Prostate gland (tissue), 2 donors: ENCODE data around the gene NR1I3. TPM values are rescaled to one million over a fixed set of nuclear protein-coding genes. Genes with fewer than 3 reads are reported as not detected.
"Not testable (repeated sequence)": the region's sequence is repeated elsewhere in the genome, so short reads cannot be mapped to it uniquely, and the experiment has no call there.

Experiments
- DNase-seq: peaks from one replicate; pipeline ENCODE4 v3.0.0-alpha.2; 2019; ENCODE audit warnings: low spot score
- H3K27ac ChIP-seq, 2 donors: fragments of 200-600 bp; sonication (generic); 2 replicates each; pipeline ENCODE4 v1.5.1; 2017 to 2019
- H3K27me3 ChIP-seq: fragments of 200-600 bp; sonication (generic); replicated peaks from 2 replicates; pipeline ENCODE4 v1.5.1; 2019; ENCODE audit not compliant: insufficient read depth
- H3K36me3 ChIP-seq, 2 donors: fragments of 200-600 bp; sonication (generic); 1 replicate in 1 of 2; 2 replicates in 1 of 2; pipeline versions ENCODE4 v1.5.1 to v1.8.1; 2017 to 2019
- H3K4me1 ChIP-seq: fragments of 200-600 bp; sonication (generic); replicated peaks from 2 replicates; pipeline ENCODE4 v1.5.1; 2019
- H3K4me3 ChIP-seq, 2 donors: fragments of 200-600 bp; sonication (generic); 2 replicates each; pipeline ENCODE4 v1.5.1; 2017 to 2019
- H3K9me3 ChIP-seq: fragments of 200-600 bp; sonication (generic); 2 replicates; pipeline ENCODE4 v1.5.1; 2017
- CTCF ChIP-seq, 4 experiments: fragments of 200-600 bp in 2 of 4; fragments of 450-650 bp in 2 of 4; sonication (generic) in 2 of 4; IDR thresholded peaks; 1 replicate in 3 of 4; 2 replicates in 1 of 4; pipeline ENCODE4 v1.5.1; 2016 to 2019; ENCODE audit warnings: antibody characterized with exemption in 4 of 4, mild to moderate bottlenecking in 2 of 4, moderate library complexity in 2 of 4
- POLR2A ChIP-seq: fragments of 450-650 bp; IDR thresholded peaks from one replicate; pipeline ENCODE4 v1.6.1; 2016; ENCODE audit warnings: antibody characterized with exemption, mild to moderate bottlenecking
- POLR2AphosphoS5 ChIP-seq: sonication (generic); formaldehyde crosslinking; IDR thresholded peaks from one replicate; pipeline ENCODE4 v1.6.1; 2017; ENCODE audit warnings: antibody characterized with exemption
- whole genome bisulfite sequencing: methylation state at CpG from one replicate; pipeline ENCODE4 v1.1.5; 2018; 5-methylcytosine and 5-hydroxymethylcytosine counted together
- intact Hi-C: fragments of 100-400 bp; cut with DNase I; formaldehyde crosslinking; loops from one replicate; pipeline ENCODE4 v1.14.2; 2022
- total RNA-seq, 2 donors: library from RNA; depleted of rRNA; stranded (reverse); fragments of >200 nt; gene quantifications; one replicate each; pipeline ENCODE4 v1.1.0, GENCODE V29; 2016

NR1I3 gene
- total RNA-seq, 2 donors from 2014 or later: not detected

- no peak for TF ChIP-seq CTCF (IDR thresholded peaks at IDR 0.05)
- TF ChIP-seq POLR2A: no peak
- no peak for TF ChIP-seq POLR2AphosphoS5
- intact Hi-C loops: loop anchor here (2.0 to 5.0 kb wide), 2 partner anchors 141 to 156 kb away; partner anchors contain the start of gene CFAP126
- Histone ChIP-seq H3K4me1 (peaks cover 4% of the 10 kb centered on the region), H3K9me3 (no peaks in the 10 kb centered on the region), H3K27me3 (no peaks in the 10 kb centered on the region), H3K36me3 (peaks cover 0 to 3% of the 10 kb centered on the region in 2 donors), H3K4me3 (peak overlapping the region in 1 of 2 donors; percentile 57), H3K27ac (no peak overlapping the region)
- no peak for DNase-seq
- 59% methylated on average over 3 of the region's 3 CpGs for WGBS
Measured at GRCh38 chr1:161226759-161227158, 11.2 kb downstream of the NR1I3 start.

GRCh38 chr1:161226320-161226711 is 11.7 kb downstream of the NR1I3 start:
- H3K36me3 ChIP-seq: peaks cover 0 to 3% of the 10 kb centered on the region in 2 donors
- peak overlapping the region; percentile 57 to 58 for H3K4me3 ChIP-seq
- peaks cover 4% of the 10 kb centered on the region for H3K4me1 ChIP-seq
- no peaks in the 10 kb centered on the region for H3K9me3 ChIP-seq
- WGBS: 7% methylated on average over 15 of the region's 15 CpGs
- DNase-seq: no peak
- H3K27ac ChIP-seq: peak overlapping the region; percentile 58 to 67
- intact Hi-C loops: loop anchor here (2.0 to 5.0 kb wide), 2 partner anchors 141 to 156 kb away; partner anchors contain the start of gene CFAP126
- H3K27me3 ChIP-seq: no peaks in the 10 kb centered on the region
- TF ChIP-seq POLR2AphosphoS5 (no peak), POLR2A (no peak), CTCF (IDR thresholded peaks at IDR 0.05) (no peak)

- intact Hi-C loops: loop anchor here (2.0 to 5.0 kb wide), 2 partner anchors 142 to 157 kb away; partner anchors contain the start of gene CFAP126
- Histone ChIP-seq H3K27ac (peak within 1 kb of the TSS; percentile 58 to 67), H3K4me1 (peaks cover 4% of the 10 kb centered on the region), H3K4me3 (peak within 1 kb of the TSS; percentile 57 to 58), H3K36me3 (peaks cover 0 to 3% of the 10 kb centered on the region in 2 donors), H3K9me3 (no peaks in the 10 kb centered on the region), H3K27me3 (no peaks in the 10 kb centered on the region)
- 11% methylated on average over 16 of the region's 16 CpGs for WGBS
- TF ChIP-seq POLR2A (peak; percentile 14), POLR2AphosphoS5 (peak; percentile 87), CTCF (IDR thresholded peaks at IDR 0.05) (peak in 3 of 4 experiments; percentile 31 to 49 (median 47))
- DNase-seq: peak; percentile 85
Measured at GRCh38 chr1:161225534-161226319, 12.3 kb downstream of the NR1I3 start, which contains the start of gene TOMM40L. Gene TOMM40L (plus strand): TSS chr1:161226060. CDS start chr1:161226490, 430 bp downstream.

GRCh38 chr1:161225178-161225533 is 12.8 kb downstream of the NR1I3 start:
- Histone ChIP-seq H3K36me3 (peaks cover 0 to 3% of the 10 kb centered on the region in 2 donors), H3K27me3 (no peaks in the 10 kb centered on the region), H3K4me3 (no peak overlapping the region), H3K27ac (no peak overlapping the region), H3K4me1 (peaks cover 4% of the 10 kb centered on the region), H3K9me3 (no peaks in the 10 kb centered on the region)
- no peak for DNase-seq
- TF ChIP-seq CTCF (IDR thresholded peaks at IDR 0.05) (no peak), POLR2AphosphoS5 (no peak), POLR2A (no peak)
- 78% methylated on average over 7 of the region's 7 CpGs for WGBS
- intact Hi-C loops: loop anchor here (5.0 kb wide), 1 partner anchor 142 kb away; the partner anchor contains the start of gene CFAP126

GRCh38 chr1:161224695-161225087 is 13.3 kb downstream of the NR1I3 start:
- not testable (repeated sequence) for DNase-seq, H3K4me3 ChIP-seq, H3K36me3 ChIP-seq, H3K4me1 ChIP-seq, H3K27me3 ChIP-seq, H3K27ac ChIP-seq, H3K9me3 ChIP-seq
- 88% methylated on average over 13 of the region's 13 CpGs for WGBS
- intact Hi-C loops: loop anchor here (5.0 kb wide), 1 partner anchor 143 kb away; the partner anchor contains the start of gene CFAP126
